A549 (cell line): ENCODE results near the gene B4GALT3. TPM values are rescaled to one million over a fixed set of nuclear protein-coding genes. Genes with fewer than 3 reads are reported as not detected.

Experiments used
- ATAC-seq, 2 experiments: fragments of 200-7000 bp in 1 of 2; fragments of >200 bp in 1 of 2; cut with Nextera tagmentation in 1 of 2; cut with Tn5 transposase in 1 of 2; 3 replicates each; pipeline versions ENCODE4 v1.8.0 to v1.9.1; 2018 to 2020; ENCODE audit warnings: mild to moderate bottlenecking in 1 of 2, moderate library complexity in 1 of 2
- CTCF ChIA-PET: fragments of 300-600 bp; sonication (Branson Sonifier 250); formaldehyde crosslinking; extraction: SDS; loops from one replicate; lab custom pipeline; 2021; ENCODE audit warnings: antibody characterized with exemption, inconsistent platforms; lab: Yijun Ruan, JAX
- POLR2A ChIA-PET: fragments of 350-600 bp; formaldehyde crosslinking; extraction: SDS; loops from one replicate; lab custom pipeline; 2021; ENCODE audit warnings: antibody characterized with exemption, inconsistent platforms; lab: Yijun Ruan, JAX
- DNase-seq, 2 experiments: peaks; one replicate each; pipeline versions ENCODE4 v3.0.0 to v3.0.0-alpha.2; 2011 to 2016; ENCODE audit warnings: low read depth in 1 of 2, low spot score in 1 of 2
- FAIRE-seq: peaks from 2 replicates; lab custom pipeline; 2011; peaks lifted over from hg19 to GRCh38; lab: Jason Lieb, UNC
- H3K27ac ChIP-seq, 2 experiments: fragments of >200 bp; sonication (Bioruptor Twin); formaldehyde crosslinking; 3 replicates each; pipeline ENCODE4 v1.5.1; 2016 to 2017
- H3K4me1 ChIP-seq: fragments of >200 bp; sonication (Bioruptor Twin); formaldehyde crosslinking; 3 replicates; pipeline ENCODE4 v1.6.1; 2016
- H3K4me2 ChIP-seq: fragments of >200 bp; sonication (Bioruptor Twin); formaldehyde crosslinking; 3 replicates; pipeline ENCODE4 v1.6.1; 2016
- H3K4me3 ChIP-seq: fragments of >200 bp; sonication (Bioruptor Twin); formaldehyde crosslinking; 3 replicates; pipeline ENCODE4 v1.5.1; 2016
- H3K9me3 ChIP-seq: fragments of >200 bp; sonication (Bioruptor Twin); formaldehyde crosslinking; 3 replicates; pipeline ENCODE4 v1.6.1; 2016
- BHLHE40 ChIP-seq: IDR thresholded peaks from 2 replicates; pipeline ENCODE4 v1.6.1; 2012; ENCODE audit warnings: low read depth, low read length, inconsistent platforms
- CEBPB ChIP-seq, 2 experiments: fragments of >200 bp in 1 of 2; sonication (Bioruptor Twin) in 1 of 2; formaldehyde crosslinking in 1 of 2; IDR thresholded peaks; 2 replicates each; pipeline ENCODE4 v1.6.1; 2012 to 2016
- ESRRA ChIP-seq: fragments of 150-350 bp; IDR thresholded peaks from 2 replicates; pipeline ENCODE4 v1.6.1; 2014; ENCODE audit warnings: mild to moderate bottlenecking, low read length, borderline replicate concordance
- FOSL2 ChIP-seq, 2 experiments: fragments of 450-650 bp in 1 of 2; fragments of >200 bp in 1 of 2; sonication (Bioruptor Twin) in 1 of 2; formaldehyde crosslinking; IDR thresholded peaks; 2 replicates each; pipeline versions ENCODE4 v1.5.0 to v1.6.1; 2016 to 2020; ENCODE audit warnings: mild to moderate bottlenecking in 1 of 2, moderate library complexity in 1 of 2
- HEYL ChIP-seq: fragments of 250-450 bp; sonication (Bioruptor Pico); IDR thresholded peaks from 2 replicates; pipeline ENCODE4 v1.8.0; 2021; ENCODE audit warnings: mild to moderate bottlenecking, moderate library complexity
- NFE2L2 ChIP-seq: fragments of 150-350 bp; conservative IDR thresholded peaks from 2 replicates; pipeline ENCODE4 v1.6.1; 2014; ENCODE audit warnings: low read length
- NPAS2 ChIP-seq: fragments of 250-450 bp; sonication (Bioruptor Pico); IDR thresholded peaks from 2 replicates; pipeline ENCODE4 v1.8.0; 2022; ENCODE audit warnings: mild to moderate bottlenecking, moderate library complexity, borderline replicate concordance
- PHF8 ChIP-seq: fragments of 200-600 bp; sonication (generic); IDR thresholded peaks from 2 replicates; pipeline ENCODE4 v1.6.1; 2016; ENCODE audit warnings: low read depth, mild to moderate bottlenecking, antibody characterized with exemption, moderate library complexity, borderline replicate concordance
- USF2 ChIP-seq: fragments of 450-650 bp; IDR thresholded peaks from 2 replicates; pipeline ENCODE4 v1.6.1; 2014; ENCODE audit warnings: antibody characterized with exemption
- ZFP36 ChIP-seq: fragments of 450-650 bp; IDR thresholded peaks from 2 replicates; pipeline ENCODE4 v1.6.1; 2014; ENCODE audit warnings: borderline replicate concordance; ENCODE audit not compliant: partially characterized antibody
- WGBS: methylation state at CpG from one replicate; pipeline ENCODE4 v1.1.6; 2017; ENCODE audit errors: missing lambda C conversion rate; 5-methylcytosine and 5-hydroxymethylcytosine counted together
- polyA plus RNA-seq, 4 experiments: library from polyadenylated mRNA; depleted of rRNA in 3 of 4; stranded (reverse); fragments of >200 nt; fragmentation: RNase III in 1 of 4; extraction: RNeasy Plus Mini Kit Qiagen cat#74134 plus additional on column Dnase treatment in 1 of 4; gene quantifications; 2 replicates in 3 of 4; 3 replicates in 1 of 4; pipeline ENCODE4 v1.2.3, GENCODE V29; 2011 to 2017
- TF ChIP-seq, protein P1 (sequence below): fragments of 250-450 bp; sonication (Bioruptor Pico); IDR thresholded peaks from 2 replicates; pipeline ENCODE4 v1.5.0; 2020; ENCODE audit warnings: low read depth, mild to moderate bottlenecking, moderate library complexity
- TF ChIP-seq, protein P2 (sequence below): fragments of 200-600 bp; sonication (generic); IDR thresholded peaks from 2 replicates; pipeline ENCODE4 v1.6.1; 2016; ENCODE audit warnings: antibody characterized with exemption, mild to moderate bottlenecking, moderate library complexity
- TF ChIP-seq, protein P3 (sequence below): fragments of >200 bp; sonication (Bioruptor Twin); formaldehyde crosslinking; IDR thresholded peaks from 3 replicates; pipeline ENCODE4 v1.6.1; 2016

B4GALT3 gene
- polyA plus RNA-seq, 2 of the 4 experiments (the other 2 are of a cell fraction) = 25.3 to 25.5 TPM

GRCh38 chr1:161223805-161224694 is 46.7 kb upstream of the B4GALT3 start:
- CTCF ChIA-PET = interaction anchor here (1.0 to 20.1 kb wide), 7 partner anchors 9 to 160 kb away, joined by 3 to 319 read pairs (median 73); partner anchors contain the start of genes NDUFS2 and PCP4L1
- no peak for TF ChIP-seq USF2
- TF ChIP-seq, protein P1, sequence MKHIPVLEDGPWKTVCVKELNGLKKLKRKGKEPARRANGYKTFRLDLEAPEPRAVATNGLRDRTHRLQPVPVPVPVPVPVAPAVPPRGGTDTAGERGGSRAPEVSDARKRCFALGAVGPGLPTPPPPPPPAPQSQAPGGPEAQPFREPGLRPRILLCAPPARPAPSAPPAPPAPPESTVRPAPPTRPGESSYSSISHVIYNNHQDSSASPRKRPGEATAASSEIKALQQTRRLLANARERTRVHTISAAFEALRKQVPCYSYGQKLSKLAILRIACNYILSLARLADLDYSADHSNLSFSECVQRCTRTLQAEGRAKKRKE = no peak
- ATAC-seq = no peak
- H3K4me1 ChIP-seq = peaks cover 13% of the 10 kb centered on the region
- POLR2A ChIA-PET = no interaction called here
- no peak overlapping the region for H3K4me2 ChIP-seq
- DNase-seq = no peak
- WGBS = 83% methylated on average over 7 of the region's 7 CpGs
- H3K4me3 ChIP-seq = no peak overlapping the region
- no peaks in the 10 kb centered on the region for H3K9me3 ChIP-seq
- H3K27ac ChIP-seq = no peak overlapping the region
- no peak for FAIRE-seq

DNA sequence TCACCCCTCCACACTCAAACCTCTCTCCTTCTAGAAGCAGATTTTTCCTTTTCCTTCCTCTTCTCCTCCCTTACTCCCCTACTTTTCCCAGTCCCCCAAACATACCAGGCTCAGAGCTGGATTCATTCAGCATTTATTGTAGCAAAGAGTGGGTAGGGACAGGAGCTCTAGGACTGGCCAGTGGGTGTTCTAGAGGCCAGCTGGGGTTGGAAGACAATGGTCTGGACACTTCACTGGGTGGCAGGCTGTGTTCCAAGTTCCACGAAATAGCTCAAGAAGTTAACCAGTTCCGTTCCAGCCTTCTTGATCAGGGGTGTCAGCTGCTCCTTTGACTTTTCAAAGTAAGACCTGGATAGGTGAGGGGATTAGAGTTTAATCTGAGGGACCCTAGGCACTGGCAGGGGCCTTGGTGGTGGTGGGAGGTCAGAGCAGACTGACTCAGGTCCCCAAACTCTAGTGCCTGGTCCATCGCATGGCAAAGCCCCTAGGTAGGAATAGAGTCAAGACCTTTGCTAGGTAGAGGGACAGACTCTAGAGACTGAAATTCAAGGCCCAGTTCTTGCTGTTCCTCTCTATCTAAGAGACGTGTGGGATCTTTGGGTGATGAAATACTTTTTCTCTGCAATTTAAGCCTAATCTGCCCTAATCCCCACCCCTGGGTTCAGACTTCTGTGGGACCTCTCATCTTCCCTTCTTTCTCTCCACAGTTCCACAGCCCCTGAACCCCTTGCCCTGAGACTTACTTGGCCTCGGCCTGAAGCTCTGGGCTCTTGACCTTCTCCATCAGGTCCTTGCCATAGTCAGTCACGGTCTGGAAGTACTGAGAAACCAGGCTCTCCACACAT is 45.1 kb upstream of the B4GALT3 start:
- no peak overlapping the region for H3K4me2 ChIP-seq
- no peaks in the 10 kb centered on the region for H3K9me3 ChIP-seq
- TF ChIP-seq BHLHE40 (no peak), FOSL2 (IDR thresholded peaks at IDR 0.05) (no peak), FOSL2 (CRISPR knock-in tag; IDR thresholded peaks at IDR 0.05) (no peak), CEBPB (IDR thresholded peaks at IDR 0.05) (no peak)
- TF ChIP-seq, protein P2, sequence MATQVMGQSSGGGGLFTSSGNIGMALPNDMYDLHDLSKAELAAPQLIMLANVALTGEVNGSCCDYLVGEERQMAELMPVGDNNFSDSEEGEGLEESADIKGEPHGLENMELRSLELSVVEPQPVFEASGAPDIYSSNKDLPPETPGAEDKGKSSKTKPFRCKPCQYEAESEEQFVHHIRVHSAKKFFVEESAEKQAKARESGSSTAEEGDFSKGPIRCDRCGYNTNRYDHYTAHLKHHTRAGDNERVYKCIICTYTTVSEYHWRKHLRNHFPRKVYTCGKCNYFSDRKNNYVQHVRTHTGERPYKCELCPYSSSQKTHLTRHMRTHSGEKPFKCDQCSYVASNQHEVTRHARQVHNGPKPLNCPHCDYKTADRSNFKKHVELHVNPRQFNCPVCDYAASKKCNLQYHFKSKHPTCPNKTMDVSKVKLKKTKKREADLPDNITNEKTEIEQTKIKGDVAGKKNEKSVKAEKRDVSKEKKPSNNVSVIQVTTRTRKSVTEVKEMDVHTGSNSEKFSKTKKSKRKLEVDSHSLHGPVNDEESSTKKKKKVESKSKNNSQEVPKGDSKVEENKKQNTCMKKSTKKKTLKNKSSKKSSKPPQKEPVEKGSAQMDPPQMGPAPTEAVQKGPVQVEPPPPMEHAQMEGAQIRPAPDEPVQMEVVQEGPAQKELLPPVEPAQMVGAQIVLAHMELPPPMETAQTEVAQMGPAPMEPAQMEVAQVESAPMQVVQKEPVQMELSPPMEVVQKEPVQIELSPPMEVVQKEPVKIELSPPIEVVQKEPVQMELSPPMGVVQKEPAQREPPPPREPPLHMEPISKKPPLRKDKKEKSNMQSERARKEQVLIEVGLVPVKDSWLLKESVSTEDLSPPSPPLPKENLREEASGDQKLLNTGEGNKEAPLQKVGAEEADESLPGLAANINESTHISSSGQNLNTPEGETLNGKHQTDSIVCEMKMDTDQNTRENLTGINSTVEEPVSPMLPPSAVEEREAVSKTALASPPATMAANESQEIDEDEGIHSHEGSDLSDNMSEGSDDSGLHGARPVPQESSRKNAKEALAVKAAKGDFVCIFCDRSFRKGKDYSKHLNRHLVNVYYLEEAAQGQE = no peak
- TF ChIP-seq, protein P3, sequence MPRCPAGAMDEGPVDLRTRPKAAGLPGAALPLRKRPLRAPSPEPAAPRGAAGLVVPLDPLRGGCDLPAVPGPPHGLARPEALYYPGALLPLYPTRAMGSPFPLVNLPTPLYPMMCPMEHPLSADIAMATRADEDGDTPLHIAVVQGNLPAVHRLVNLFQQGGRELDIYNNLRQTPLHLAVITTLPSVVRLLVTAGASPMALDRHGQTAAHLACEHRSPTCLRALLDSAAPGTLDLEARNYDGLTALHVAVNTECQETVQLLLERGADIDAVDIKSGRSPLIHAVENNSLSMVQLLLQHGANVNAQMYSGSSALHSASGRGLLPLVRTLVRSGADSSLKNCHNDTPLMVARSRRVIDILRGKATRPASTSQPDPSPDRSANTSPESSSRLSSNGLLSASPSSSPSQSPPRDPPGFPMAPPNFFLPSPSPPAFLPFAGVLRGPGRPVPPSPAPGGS = no peak
- TF ChIP-seq, all 56 proteins: peak for 0
- ChIA-PET CTCF (interaction anchor here (1.6 to 20.1 kb wide), 6 partner anchors 15 to 161 kb away, joined by 3 to 319 read pairs (median 80); partner anchors contain the start of gene NDUFS2), POLR2A (no interaction called here)
- Histone ChIP-seq H3K27ac (no peak overlapping the region), H3K4me3 (no peak overlapping the region), H3K4me1 (peaks cover 9% of the 10 kb centered on the region)
- no peak for ATAC-seq
- no peak for DNase-seq
- WGBS = 72% methylated on average over 6 of the region's 6 CpGs
- no peak for FAIRE-seq

DNA sequence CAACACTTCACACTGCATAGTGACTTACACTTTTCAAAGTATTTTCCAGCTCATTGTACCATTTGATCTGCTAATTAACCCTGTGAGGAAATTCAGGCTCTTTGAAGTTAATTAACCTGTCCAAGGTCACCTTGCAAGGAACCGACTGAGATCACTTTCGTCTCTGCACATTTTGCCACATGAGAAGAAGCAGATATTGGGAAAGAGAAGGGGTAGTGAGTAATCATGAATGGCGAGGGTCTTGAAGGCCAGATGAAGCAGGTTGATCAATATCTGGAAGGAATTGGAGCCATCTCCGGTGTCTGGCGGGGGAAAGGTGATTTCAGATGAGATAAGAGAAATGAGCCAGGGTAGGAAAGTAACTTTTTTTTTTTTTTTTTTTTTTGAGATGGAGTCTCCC is 42.7 kb upstream of the B4GALT3 start:
- Histone ChIP-seq H3K4me2 (no peak overlapping the region), H3K4me1 (no peaks in the 10 kb centered on the region), H3K4me3 (no peak overlapping the region), H3K9me3 (no peaks in the 10 kb centered on the region), H3K27ac (no peak overlapping the region)
- POLR2A ChIA-PET = interaction anchor here (1.0 kb wide), 1 partner anchor 18 kb away, joined by 3 read pairs; the partner anchor contains the start of gene NDUFS2
- TF ChIP-seq NPAS2 (CRISPR knock-in tag) (no peak), ESRRA (no peak), ZFP36 (no peak), NFE2L2 (no peak), HEYL (CRISPR knock-in tag) (no peak), FOSL2 (IDR thresholded peaks at IDR 0.05) (no peak), FOSL2 (CRISPR knock-in tag; IDR thresholded peaks at IDR 0.05) (no peak), PHF8 (no peak)
- FAIRE-seq (no peak), DNase-seq (no peak), ATAC-seq (no peak)
- CTCF ChIA-PET = interaction anchor here (1.0 to 20.1 kb wide), 6 partner anchors 9 to 164 kb away, joined by 3 to 319 read pairs (median 36); partner anchors contain the start of genes NDUFS2 and TOMM40L
- WGBS = 85% methylated on average over 5 of the region's 5 CpGs
